ENCODE data around the gene TTLL8.
A peak's percentile ranks its signal among the peaks of the same experiment; 100 is the strongest.

Gene TTLL8

DNA sequence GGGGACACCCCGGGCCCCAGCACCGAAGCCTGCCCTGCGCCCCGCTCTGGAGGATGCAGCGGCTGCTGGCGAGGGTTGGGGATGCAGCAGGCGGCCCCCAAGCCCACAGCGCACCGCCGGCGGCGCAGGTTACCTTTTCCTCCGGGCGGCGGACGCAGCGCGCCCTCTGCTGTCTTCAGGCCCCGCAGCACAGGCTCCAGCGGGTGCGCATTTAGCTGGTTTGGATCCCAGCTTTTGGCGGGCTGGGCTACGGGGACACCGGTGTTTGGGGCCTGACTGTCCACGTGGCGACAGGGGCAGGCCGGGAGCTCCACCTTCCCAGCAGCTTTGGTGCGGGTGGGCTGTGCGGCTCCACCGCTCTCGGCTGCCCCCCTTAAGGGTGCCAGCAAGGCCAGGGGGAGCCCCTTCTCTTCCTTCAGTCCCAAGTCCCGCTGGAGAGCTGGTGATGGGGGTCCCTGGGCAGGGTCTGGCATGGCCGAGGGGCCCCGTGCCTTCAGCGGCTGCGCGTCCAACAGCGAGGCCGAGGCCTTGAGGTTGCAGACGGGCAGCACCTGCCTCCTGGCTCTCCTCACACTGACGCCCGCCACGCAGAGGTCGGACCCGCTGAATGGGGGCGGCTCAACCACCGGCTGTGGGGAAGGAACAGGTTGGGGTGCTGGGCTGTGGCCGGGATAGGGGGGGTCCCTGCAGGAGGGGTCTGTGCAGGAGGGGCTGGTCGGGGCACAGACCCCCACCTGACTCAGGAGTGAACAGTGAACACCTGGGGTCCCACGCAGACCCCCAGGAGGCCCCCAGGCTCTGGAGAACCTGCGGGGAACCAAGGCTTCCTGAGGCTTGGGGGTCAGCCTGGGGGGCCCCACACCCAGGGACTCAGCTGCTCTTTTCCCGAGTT lies 27.6 kb downstream of the TTLL8 start:
- Histone ChIP-seq H3K27me3 (ENCODE audit: insufficient read depth, low read length, poor library complexity, severe bottlenecking) (no peaks in the 10 kb centered on the region), H3K36me3 (ENCODE audit: insufficient read depth, low read length) (no peaks in the 10 kb centered on the region), H3K79me2 (ENCODE audit: insufficient read depth, low read length) (no peaks in the 10 kb centered on the region), H3K9ac (ENCODE audit: low read depth, low read length, poor library complexity, severe bottlenecking) (no peak overlapping the region), H3K4me3 (ENCODE audit: low read length, poor library complexity, severe bottlenecking) (no peak overlapping the region), H3K4me1 (ENCODE audit: insufficient read depth, low read length, poor library complexity, severe bottlenecking) (no peaks in the 10 kb centered on the region), H3K4me2 (ENCODE audit: low read depth, low read length, poor library complexity, severe bottlenecking) (no peak overlapping the region), H3K9me2 (replicated peaks; ENCODE audit: low read depth, low read length) (no peaks in the 10 kb centered on the region), H2AFZ (ENCODE audit: low read length) (no peak overlapping the region), H3F3A (ENCODE audit: low read depth) (no peaks in the 10 kb centered on the region), H3K9me3 (ENCODE audit: insufficient read depth, low read depth, low read length) (no peaks in the 10 kb centered on the region), H4K20me1 (ENCODE audit: insufficient read depth, low read length, poor library complexity, severe bottlenecking) (no peaks in the 10 kb centered on the region)
- TF ChIP-seq, protein P1, sequence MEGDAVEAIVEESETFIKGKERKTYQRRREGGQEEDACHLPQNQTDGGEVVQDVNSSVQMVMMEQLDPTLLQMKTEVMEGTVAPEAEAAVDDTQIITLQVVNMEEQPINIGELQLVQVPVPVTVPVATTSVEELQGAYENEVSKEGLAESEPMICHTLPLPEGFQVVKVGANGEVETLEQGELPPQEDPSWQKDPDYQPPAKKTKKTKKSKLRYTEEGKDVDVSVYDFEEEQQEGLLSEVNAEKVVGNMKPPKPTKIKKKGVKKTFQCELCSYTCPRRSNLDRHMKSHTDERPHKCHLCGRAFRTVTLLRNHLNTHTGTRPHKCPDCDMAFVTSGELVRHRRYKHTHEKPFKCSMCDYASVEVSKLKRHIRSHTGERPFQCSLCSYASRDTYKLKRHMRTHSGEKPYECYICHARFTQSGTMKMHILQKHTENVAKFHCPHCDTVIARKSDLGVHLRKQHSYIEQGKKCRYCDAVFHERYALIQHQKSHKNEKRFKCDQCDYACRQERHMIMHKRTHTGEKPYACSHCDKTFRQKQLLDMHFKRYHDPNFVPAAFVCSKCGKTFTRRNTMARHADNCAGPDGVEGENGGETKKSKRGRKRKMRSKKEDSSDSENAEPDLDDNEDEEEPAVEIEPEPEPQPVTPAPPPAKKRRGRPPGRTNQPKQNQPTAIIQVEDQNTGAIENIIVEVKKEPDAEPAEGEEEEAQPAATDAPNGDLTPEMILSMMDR (conservative IDR thresholded peaks at IDR 0.05; ENCODE audit: low read length) = peak; percentile 77
- TF ChIP-seq EZH2phosphoT487 (IDR thresholded peaks at IDR 0.05; ENCODE audit: borderline replicate concordance) = no peak

DNA sequence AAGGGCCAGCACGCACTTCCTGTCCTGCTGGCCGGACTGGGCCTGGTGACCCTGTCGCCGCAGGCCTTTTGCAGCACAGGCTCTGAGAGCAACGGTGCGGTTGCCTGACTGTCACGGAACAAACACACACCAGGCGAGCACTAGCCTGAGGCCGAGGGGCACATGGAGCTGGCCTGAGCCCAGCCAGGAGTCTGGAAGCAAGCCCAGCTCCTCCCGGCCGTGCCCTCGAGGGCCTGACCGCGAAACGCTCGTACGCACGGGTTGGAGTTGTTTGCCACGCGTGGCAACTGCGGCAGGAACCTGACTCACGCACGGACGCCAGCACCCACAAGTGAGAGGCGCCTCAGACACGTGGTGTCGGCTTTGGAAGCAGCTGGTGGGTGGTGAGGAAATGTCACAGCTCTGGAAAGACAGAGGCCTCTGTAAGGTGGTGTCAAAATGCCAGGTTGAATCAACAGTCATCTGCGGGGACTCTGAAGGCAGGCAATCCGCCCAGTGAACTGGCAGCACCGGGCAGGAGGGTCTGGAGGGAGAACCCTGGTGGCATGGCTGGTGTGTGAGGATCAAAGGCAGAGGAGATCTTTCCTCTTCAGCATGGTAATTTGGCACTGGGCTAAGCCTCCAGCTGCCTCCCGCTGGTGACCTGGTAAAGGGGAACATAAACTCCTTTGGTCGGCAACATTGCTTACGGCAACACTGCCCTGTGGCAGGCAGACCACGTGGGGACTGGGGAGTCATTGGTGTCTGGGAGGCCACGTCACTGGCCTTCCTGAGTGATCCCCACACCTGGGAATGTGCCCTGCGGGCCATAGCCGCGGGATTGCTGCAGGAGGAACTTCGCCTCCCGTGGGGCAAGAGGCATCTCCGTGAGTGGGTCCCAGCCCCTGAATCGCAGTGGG lies 30.2 kb downstream of the TTLL8 start:
- no peaks in the 10 kb centered on the region for H3K9me2 ChIP-seq (replicated peaks; ENCODE audit: low read depth, low read length)
- no peak overlapping the region for H3K9ac ChIP-seq (ENCODE audit: low read depth, low read length, poor library complexity, severe bottlenecking)
- H3K79me2 ChIP-seq (ENCODE audit: insufficient read depth, low read length) = no peaks in the 10 kb centered on the region
- no peaks in the 10 kb centered on the region for H3K36me3 ChIP-seq (ENCODE audit: insufficient read depth, low read length)
- H3K4me3 ChIP-seq (ENCODE audit: low read length, poor library complexity, severe bottlenecking) = no peak overlapping the region
- no peaks in the 10 kb centered on the region for H4K20me1 ChIP-seq (ENCODE audit: insufficient read depth, low read length, poor library complexity, severe bottlenecking)
- no peaks in the 10 kb centered on the region for H3K4me1 ChIP-seq (ENCODE audit: insufficient read depth, low read length, poor library complexity, severe bottlenecking)
- H3K27me3 ChIP-seq (ENCODE audit: insufficient read depth, low read length, poor library complexity, severe bottlenecking) = no peaks in the 10 kb centered on the region
- TF ChIP-seq EZH2phosphoT487 (IDR thresholded peaks at IDR 0.05; ENCODE audit: borderline replicate concordance) = no peak
- TF ChIP-seq, protein P1 (conservative IDR thresholded peaks at IDR 0.05; ENCODE audit: low read length) = no peak
- no peak overlapping the region for H3K4me2 ChIP-seq (ENCODE audit: low read depth, low read length, poor library complexity, severe bottlenecking)
- no peak overlapping the region for H2AFZ ChIP-seq (ENCODE audit: low read length)
- no peaks in the 10 kb centered on the region for H3K9me3 ChIP-seq (ENCODE audit: insufficient read depth, low read depth, low read length)
- H3F3A ChIP-seq (ENCODE audit: low read depth) = no peaks in the 10 kb centered on the region

DNA sequence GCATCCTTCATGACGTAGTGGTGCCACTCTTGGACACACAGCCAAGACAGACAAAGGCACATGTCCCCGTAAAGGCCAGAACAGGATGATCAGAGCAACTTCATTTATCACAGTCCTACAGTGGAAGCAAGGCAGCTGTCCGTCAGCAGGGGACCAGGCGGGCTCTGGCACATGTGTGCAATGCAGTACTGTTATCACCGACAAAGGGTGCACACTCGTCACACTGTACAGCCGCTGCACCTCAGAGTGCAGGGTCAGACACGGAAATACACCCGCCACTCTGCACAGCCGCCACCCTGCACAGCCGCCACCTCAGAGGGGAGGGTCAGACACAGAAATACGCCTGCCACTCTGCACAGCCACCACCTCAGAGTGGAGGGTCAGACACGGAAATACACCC lies 32.1 kb downstream of the TTLL8 start:
- Histone ChIP-seq H3K4me1 (ENCODE audit: insufficient read depth, low read length, poor library complexity, severe bottlenecking) (no peaks in the 10 kb centered on the region), H3K27me3 (ENCODE audit: insufficient read depth, low read length, poor library complexity, severe bottlenecking) (no peaks in the 10 kb centered on the region), H2AFZ (ENCODE audit: low read length) (no peak overlapping the region), H3K9ac (ENCODE audit: low read depth, low read length, poor library complexity, severe bottlenecking) (no peak overlapping the region), H3K36me3 (ENCODE audit: insufficient read depth, low read length) (no peaks in the 10 kb centered on the region), H4K20me1 (ENCODE audit: insufficient read depth, low read length, poor library complexity, severe bottlenecking) (no peaks in the 10 kb centered on the region), H3K4me3 (ENCODE audit: low read length, poor library complexity, severe bottlenecking) (no peak overlapping the region), H3K9me3 (ENCODE audit: insufficient read depth, low read depth, low read length) (no peaks in the 10 kb centered on the region), H3K9me2 (replicated peaks; ENCODE audit: low read depth, low read length) (no peaks in the 10 kb centered on the region), H3K4me2 (ENCODE audit: low read depth, low read length, poor library complexity, severe bottlenecking) (no peak overlapping the region), H3F3A (ENCODE audit: low read depth) (no peaks in the 10 kb centered on the region), H3K79me2 (ENCODE audit: insufficient read depth, low read length) (no peaks in the 10 kb centered on the region)
- TF ChIP-seq EZH2phosphoT487 (IDR thresholded peaks at IDR 0.05; ENCODE audit: borderline replicate concordance) = no peak
- TF ChIP-seq, protein P1 (conservative IDR thresholded peaks at IDR 0.05; ENCODE audit: low read length) = no peak

Data from Loucy (cell line).